RKO (cell line): ENCODE data around the gene MUC5B.
"Not testable (repeated sequence)": the region's sequence is repeated elsewhere in the genome, so short reads cannot be mapped to it uniquely, and the experiment has no call there.

Source experiments
- DNase-seq: peaks from one replicate; pipeline ENCODE4 v3.0.0-alpha.2; 2016; ENCODE audit warnings: low spot score

The MUC5B gene

DNA sequence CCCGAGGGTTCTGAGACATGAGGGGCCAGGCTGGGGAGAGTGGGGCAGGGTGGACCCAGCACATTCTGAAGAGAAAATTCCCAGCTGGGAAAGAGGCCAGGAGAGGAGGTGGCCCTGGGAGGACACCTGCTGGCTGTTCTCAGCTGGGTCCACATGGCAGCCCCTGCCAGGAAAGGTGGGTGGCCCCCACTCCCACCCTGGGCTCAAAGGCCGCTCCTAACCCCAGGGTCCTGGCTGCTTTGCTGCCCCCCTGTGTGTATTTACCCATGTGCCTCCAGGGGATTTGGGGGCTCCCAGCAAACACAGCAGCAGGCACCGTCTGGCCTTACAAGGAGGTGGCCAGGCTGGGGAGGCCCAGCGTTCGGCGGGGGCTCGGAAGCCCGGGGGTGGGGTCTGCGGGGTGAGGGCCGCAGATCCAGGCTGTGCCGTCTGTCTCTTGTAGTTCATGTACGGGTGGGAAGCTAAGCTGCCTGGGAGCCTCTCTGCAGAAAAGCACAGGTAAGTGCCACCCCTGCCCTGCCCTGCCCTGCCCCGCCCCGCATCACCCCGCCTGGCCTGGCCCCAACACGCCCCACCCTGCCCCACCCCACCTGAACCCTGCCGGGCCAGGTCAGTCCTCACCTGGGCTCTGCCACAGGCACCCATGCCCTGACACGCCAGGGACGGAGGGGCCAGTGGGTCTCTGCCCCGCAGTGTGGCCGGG is 10.6 kb downstream of the MUC5B start:
- no peak for DNase-seq

DNA sequence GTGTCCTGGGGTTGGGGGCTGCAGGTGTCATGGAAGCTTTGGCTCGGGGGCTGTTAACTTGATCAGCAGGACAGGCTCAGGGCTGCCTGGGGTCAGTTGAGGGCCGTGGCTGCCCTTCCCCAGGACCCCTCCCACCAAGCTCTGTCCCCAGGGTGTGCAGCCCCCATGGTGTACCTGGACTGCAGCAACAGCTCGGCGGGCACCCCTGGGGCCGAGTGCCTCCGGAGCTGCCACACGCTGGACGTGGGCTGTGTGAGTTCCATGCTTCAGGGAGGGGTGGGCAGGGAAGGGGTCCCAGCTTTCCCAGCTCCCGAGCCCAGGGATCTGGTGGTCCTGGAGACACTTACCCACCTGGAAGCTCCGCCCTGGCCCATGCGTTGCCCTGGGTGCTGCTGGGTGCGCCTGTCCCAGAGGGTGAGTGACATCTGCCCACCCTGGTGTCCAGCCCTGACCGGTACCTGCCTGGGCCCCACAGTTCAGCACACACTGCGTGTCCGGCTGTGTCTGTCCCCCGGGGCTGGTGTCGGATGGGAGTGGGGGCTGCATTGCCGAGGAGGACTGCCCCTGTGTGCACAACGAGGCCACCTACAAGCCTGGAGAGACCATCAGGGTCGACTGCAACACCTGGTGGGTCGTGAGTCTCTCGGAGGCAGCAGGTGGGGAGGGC is 11.3 kb downstream of the MUC5B start:
- DNase-seq: no peak

DNA sequence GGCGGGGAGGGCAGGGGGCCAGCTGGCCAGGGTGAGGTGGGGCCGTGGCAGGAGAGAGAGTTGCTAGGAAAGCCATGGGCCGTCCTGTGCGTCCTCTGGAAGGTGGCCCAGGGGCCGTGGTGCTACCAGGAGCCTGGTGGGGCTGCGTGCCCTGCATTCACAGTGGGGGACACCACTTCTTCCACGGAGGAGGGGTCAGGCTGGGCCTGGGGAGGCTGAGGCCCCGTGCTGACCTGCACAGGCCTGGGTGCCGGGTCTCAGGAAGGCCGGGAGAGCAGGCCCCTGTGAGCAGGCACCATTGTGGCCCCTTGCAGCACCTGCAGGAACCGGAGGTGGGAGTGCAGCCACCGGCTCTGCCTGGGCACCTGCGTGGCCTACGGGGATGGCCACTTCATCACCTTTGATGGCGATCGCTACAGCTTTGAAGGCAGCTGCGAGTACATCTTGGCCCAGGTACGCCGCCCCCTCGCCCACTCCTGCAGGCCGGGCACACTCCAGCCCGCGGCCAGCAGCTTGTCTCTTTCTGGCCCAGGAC is 12.0 kb downstream of the MUC5B start:
- DNase-seq: no peak

DNA sequence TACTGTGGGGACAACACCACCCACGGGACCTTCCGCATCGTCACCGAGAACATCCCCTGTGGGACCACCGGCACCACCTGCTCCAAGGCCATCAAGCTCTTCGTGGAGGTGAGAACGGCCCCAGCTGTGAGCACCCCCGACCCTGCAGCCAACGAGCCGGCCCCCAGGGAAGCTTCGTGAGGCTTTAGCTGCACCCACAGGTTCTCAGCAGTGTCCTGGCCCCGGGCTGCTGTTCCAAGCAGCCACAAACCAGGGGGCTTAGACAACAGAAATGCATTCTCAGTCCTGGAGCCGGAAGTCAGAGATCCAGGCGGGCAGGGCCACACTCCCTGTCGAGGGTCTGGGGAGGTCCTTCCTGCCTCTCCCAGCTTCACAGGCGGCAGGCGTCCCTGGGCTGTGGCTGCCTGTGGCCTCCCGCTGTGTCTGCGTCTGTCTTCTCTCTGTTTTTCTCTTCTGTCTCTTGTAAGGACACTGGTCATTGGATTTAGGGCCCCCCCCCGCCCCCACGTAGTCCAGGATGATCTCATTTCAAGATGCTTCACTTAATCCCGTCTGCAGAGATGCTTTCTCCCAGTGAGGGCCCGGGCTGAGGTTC is 12.5 kb downstream of the MUC5B start:
- no peak for DNase-seq

DNA sequence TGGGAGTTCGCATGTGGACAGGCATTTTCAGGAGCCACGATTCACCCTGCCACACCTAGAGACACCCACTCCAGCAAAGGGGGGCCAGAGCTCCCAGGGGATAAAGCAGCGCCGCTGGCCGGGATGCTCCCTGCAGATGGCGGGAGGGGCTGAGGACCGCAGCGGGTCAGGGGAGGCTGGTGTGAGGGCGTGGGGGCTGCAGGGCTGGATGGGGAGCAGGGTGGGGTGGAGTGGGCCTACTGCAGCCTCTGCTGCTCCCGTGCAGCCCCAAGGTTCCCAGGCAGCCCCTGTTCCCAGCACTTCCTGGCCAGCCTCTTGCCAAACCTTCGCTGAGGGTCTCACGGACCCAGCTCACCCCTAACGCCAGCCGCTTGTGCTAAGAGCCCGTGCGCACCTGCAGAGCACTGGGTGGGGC is 13.0 kb downstream of the MUC5B start:
- no peak for DNase-seq

DNA sequence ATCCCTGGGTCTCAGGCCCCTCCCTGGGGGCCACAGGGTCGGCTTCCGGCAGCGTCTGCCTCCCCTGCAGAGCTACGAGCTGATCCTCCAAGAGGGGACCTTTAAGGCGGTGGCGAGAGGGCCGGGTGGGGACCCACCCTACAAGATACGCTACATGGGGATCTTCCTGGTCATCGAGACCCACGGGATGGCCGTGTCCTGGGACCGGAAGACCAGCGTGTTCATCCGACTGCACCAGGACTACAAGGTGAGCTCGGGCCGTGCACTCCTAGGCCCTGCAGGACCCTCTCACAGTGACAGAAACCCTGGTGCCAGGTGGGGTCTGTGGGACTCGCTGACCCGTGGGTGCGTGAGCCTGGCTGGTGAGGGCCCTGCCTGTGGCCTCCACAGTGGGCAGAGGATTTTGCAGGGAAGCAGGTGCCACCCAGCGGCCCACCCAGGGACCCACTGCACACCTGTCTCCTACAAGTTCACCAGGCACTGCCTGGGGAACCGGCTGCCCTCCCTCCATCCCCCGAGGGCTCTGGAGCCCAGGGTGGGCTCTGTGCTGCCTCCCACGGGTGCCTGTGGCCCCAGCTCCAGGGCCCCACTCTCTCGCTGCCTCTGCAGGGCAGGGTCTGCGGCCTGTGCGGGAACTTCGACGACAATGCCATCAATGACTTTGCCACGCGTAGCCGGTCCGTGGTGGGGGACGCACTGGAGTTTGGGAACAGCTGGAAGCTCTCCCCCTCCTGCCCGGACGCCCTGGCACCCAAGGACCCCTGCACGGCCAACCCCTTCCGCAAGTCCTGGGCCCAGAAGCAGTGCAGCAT is 13.7 kb downstream of the MUC5B start:
- no peak for DNase-seq

DNA sequence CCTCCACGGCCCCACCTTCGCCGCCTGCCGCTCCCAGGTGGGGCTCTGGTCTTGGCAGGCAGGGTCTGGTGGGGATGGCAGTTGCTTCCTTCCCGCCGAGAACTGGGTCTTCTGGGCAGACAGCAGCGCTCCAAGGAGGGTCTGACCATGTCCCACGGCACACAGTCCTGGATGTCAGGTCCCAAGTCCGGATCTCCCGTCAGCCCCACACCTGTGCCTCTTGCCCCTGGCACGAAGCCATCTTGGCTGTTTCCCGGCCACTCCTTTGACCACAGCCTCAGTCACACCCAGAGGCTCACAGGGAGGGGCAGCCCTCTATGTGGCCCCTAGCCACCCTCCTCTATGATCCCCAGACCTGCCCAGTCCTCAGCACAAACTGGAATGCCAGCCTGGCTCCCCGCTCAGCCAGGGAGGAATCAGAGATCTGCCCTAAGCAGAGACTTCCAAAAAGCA is 14.3 kb downstream of the MUC5B start:
- no peak for DNase-seq

DNA sequence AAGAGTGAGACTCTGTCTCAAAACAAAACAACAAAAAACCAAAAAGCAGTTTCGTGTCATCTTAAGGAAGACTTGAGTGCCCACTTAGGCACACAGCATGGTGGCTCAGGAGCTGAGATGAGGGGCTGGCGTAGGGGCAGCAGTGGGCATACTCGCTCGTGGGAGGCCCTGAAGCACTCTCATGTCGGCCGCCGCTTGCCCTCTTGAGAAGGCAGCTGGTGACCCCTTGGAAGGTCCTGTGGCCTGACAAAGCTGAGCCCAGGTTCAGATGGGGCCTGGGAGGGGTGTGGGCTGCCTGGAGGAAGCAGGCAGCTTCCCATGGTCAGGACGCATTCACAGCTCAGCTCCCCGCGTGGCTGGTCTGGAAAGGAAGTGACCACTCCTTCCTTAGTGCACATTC is 15.0 kb downstream of the MUC5B start:
- DNase-seq: no peak

DNA sequence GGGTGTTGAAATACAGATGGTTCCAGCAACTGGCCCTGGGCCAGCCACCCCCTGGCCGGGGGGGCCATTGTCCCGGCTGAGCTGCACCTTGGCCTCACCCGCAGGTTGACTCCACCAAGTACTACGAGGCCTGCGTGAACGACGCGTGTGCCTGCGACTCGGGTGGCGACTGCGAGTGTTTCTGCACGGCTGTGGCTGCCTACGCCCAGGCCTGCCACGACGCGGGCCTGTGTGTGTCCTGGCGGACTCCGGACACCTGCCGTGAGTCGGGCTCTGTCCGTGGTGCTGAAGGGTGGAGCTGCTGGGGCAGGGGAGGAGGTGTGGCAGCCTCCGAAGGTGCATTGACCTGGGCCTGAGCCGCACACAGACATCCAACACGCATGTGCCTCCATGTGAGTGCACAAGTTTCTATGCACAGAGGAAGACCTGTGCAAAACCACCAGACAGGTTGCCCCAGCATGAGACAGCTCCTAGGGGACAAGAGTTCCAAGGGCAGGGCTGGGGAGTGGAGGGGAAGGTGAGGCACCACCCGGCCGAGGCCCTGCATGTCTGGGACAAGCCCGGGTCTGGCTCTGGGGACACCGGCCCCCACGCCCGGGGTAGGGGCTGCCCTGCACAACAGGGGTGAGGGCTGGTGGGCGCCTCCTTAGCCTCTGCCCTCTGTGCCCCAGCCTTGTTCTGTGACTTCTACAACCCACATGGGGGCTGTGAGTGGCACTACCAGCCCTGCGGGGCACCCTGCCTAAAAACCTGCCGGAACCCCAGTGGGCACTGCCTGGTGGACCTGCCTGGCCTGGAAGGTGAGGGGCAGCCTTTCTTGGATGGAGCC is 16.1 kb downstream of the MUC5B start:
- no peak for DNase-seq

DNA sequence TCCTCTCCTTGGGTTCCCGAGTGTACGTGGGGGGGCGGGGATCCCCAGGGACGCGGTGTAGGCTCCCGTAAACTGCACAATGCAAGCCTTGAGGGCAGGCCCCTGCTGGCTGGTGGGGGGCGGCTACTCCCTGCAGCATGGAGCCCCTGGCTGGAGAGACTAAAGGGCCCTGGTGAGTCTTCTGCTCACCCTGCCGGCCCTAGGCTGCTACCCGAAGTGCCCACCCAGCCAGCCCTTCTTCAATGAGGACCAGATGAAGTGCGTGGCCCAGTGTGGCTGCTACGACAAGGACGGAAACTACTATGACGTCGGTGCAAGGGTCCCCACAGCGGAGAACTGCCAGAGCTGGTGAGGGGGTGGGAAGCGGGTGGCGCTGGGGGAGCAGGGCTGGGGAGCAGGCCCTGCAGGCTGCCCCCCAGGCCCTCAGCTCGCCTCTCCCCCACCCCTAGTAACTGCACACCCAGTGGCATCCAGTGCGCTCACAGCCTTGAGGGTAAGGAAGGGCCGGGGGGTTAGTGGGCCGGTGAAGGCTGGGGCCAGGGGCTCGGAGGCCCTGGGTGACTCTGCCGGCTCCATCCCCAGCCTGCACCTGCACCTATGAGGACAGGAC is 16.8 kb downstream of the MUC5B start:
- no peak for DNase-seq

DNA sequence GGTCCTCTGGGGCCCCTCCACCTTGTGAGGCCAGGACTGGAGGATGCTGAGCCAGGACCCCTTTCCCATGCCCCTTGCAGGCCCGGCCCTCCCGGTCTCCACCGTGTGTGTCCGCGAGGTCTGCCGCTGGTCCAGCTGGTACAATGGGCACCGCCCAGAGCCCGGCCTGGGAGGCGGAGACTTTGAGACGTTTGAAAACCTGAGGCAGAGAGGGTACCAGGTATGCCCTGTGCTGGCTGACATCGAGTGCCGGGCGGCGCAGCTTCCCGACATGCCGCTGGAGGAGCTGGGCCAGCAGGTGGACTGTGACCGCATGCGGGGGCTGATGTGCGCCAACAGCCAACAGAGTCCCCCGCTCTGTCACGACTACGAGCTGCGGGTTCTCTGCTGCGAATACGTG is 17.9 kb downstream of the MUC5B start:
- no peak for DNase-seq

DNA sequence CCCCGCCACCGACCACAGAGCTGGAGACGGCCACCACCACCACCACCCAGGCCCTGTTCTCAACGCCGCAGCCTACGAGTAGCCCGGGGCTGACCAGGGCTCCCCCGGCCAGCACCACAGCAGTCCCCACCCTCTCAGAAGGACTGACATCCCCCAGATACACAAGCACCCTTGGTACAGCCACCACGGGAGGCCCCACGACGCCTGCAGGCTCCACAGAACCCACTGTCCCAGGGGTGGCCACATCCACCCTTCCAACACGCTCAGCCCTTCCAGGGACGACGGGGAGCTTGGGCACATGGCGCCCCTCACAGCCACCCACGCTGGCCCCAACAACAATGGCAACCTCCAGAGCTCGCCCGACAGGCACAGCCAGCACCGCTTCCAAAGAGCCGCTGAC is 18.8 kb downstream of the MUC5B start:
- no peak for DNase-seq

DNA sequence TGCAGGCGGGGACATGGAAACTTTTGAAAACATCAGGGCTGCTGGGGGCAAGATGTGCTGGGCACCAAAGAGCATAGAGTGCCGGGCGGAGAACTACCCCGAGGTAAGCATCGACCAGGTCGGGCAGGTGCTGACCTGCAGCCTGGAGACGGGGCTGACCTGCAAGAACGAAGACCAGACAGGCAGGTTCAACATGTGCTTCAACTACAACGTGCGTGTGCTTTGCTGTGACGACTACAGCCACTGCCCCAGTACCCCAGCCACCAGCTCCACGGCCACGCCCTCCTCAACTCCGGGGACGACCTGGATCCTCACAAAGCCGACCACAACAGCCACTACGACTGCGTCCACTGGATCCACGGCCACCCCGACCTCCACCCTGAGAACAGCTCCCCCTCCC is 19.4 kb downstream of the MUC5B start:
- DNase-seq: no peak

DNA sequence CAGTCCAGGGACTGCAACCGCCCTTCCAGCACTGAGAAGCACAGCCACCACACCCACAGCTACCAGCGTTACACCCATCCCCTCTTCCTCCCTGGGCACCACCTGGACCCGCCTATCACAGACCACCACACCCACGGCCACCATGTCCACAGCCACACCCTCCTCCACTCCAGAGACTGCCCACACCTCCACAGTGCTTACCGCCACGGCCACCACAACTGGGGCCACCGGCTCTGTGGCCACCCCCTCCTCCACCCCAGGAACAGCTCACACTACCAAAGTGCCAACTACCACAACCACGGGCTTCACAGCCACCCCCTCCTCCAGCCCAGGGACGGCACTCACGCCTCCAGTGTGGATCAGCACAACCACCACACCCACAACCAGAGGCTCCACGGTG is 19.9 kb downstream of the MUC5B start:
- not testable (repeated sequence) for DNase-seq

DNA sequence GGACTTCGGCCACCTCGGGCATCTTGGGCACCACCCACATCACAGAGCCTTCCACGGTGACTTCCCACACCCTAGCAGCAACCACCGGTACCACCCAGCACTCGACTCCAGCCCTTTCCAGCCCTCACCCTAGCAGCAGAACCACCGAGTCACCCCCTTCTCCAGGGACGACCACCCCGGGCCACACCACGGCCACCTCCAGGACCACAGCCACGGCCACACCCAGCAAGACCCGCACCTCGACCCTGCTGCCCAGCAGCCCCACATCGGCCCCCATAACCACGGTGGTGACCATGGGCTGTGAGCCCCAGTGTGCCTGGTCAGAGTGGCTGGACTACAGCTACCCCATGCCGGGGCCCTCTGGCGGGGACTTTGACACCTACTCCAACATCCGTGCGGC is 20.7 kb downstream of the MUC5B start:
- DNase-seq: not testable (repeated sequence)

DNA sequence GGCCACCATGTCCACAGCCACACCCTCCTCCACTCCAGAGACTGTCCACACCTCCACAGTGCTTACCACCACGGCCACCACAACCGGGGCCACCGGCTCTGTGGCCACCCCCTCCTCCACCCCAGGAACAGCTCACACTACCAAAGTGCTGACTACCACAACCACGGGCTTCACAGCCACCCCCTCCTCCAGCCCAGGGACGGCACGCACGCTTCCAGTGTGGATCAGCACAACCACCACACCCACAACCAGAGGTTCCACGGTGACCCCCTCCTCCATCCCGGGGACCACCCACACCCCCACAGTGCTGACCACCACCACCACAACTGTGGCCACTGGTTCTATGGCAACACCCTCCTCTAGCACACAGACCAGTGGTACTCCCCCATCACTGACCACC is 21.7 kb downstream of the MUC5B start:
- not testable (repeated sequence) for DNase-seq

DNA sequence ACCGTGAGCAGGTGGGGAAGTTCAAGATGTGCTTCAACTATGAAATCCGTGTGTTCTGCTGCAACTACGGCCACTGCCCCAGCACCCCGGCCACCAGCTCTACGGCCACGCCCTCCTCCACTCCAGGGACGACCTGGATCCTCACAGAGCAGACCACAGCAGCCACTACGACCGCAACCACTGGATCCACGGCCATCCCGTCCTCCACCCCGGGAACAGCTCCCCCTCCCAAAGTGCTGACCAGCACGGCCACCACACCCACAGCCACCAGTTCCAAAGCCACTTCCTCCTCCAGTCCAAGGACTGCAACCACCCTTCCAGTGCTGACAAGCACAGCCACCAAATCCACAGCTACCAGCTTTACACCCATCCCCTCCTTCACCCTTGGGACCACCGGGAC is 22.9 kb downstream of the MUC5B start:
- not testable (repeated sequence) for DNase-seq

DNA sequence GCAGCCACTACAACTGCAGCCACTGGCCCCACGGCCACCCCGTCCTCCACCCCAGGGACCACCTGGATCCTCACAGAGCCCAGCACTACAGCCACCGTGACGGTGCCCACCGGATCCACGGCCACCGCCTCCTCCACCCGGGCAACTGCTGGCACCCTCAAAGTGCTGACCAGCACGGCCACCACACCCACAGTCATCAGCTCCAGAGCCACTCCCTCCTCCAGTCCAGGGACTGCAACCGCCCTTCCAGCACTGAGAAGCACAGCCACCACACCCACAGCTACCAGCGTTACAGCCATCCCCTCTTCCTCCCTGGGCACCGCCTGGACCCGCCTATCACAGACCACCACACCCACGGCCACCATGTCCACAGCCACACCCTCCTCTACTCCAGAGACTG is 23.4 kb downstream of the MUC5B start:
- DNase-seq: not testable (repeated sequence)

DNA sequence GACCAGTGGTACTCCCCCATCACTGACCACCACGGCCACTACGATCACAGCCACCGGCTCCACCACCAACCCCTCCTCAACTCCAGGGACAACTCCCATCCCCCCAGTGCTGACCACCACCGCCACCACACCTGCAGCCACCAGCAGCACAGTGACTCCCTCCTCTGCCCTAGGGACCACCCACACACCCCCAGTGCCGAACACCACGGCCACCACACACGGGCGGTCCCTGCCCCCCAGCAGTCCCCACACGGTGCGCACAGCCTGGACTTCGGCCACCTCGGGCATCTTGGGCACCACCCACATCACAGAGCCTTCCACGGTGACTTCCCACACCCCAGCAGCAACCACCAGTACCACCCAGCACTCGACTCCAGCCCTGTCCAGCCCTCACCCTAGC is 24.2 kb downstream of the MUC5B start:
- DNase-seq: not testable (repeated sequence)

DNA sequence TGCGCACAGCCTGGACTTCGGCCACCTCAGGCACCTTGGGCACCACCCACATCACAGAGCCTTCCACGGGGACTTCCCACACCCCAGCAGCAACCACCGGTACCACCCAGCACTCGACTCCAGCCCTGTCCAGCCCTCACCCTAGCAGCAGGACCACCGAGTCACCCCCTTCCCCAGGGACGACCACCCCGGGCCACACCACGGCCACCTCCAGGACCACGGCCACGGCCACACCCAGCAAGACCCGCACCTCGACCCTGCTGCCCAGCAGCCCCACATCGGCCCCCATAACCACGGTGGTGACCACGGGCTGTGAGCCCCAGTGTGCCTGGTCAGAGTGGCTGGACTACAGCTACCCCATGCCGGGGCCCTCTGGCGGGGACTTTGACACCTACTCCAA is 26.1 kb downstream of the MUC5B start:
- not testable (repeated sequence) for DNase-seq

DNA sequence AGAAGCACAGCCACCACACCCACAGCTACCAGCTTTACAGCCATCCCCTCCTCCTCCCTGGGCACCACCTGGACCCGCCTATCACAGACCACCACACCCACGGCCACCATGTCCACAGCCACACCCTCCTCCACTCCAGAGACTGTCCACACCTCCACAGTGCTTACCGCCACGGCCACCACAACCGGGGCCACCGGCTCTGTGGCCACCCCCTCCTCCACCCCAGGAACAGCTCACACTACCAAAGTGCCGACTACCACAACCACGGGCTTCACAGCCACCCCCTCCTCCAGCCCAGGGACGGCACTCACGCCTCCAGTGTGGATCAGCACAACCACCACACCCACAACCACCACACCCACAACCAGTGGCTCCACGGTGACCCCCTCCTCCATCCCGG is 27.5 kb downstream of the MUC5B start:
- not testable (repeated sequence) for DNase-seq
